CD14-positive monocyte (primary cell): Measurements from ENCODE around the gene ELMO1. TPM values are rescaled to one million over a fixed set of nuclear protein-coding genes. Genes with fewer than 3 reads are reported as not detected.

Experiments
- DNase-seq, 3 donors: peaks; one replicate each; pipeline ENCODE4 v3.0.0-alpha.2; 2011 to 2022
- H2AFZ ChIP-seq: 2 replicates; pipeline ENCODE4 v1.6.0; 2012; ENCODE audit warnings: mild to moderate bottlenecking, low read depth, low read length, inconsistent platforms; ENCODE audit not compliant: insufficient read depth, poor library complexity, severe bottlenecking
- H3K27ac ChIP-seq, 2 donors: 1 replicate in 1 of 2; 2 replicates in 1 of 2; pipeline ENCODE4 v1.5.1; 2012 to 2013; ENCODE audit warnings: low read length in 2 of 2, control low read depth in 1 of 2, inconsistent platforms in 1 of 2, low read depth in 1 of 2, mild to moderate bottlenecking in 1 of 2
- H3K27me3 ChIP-seq, 2 donors: one replicate each; pipeline versions ENCODE4 v1.6.0 to v1.6.1; 2011 to 2013; ENCODE audit warnings: low read length in 2 of 2; ENCODE audit not compliant: control insufficient read depth in 2 of 2, insufficient read depth in 2 of 2
- H3K36me3 ChIP-seq, 2 donors: replicated peaks in 1 of 2; 1 replicate in 1 of 2; 2 replicates in 1 of 2; pipeline versions ENCODE4 v1.5.1 to v1.6.1; 2012 to 2013; ENCODE audit warnings: low read length in 2 of 2, control low read depth in 1 of 2, inconsistent platforms in 1 of 2, mild to moderate bottlenecking in 1 of 2; ENCODE audit not compliant: insufficient read depth in 2 of 2, control insufficient read depth in 1 of 2
- H3K4me1 ChIP-seq, 2 donors: 1 replicate in 1 of 2; 2 replicates in 1 of 2; pipeline versions ENCODE4 v1.5.1 to v1.6.1; 2012 to 2013; ENCODE audit warnings: low read length in 2 of 2, control low read depth in 1 of 2, inconsistent platforms in 1 of 2, mild to moderate bottlenecking in 1 of 2, moderate library complexity in 1 of 2; ENCODE audit not compliant: insufficient read depth in 2 of 2, control insufficient read depth in 1 of 2
- H3K4me2 ChIP-seq: replicated peaks from 2 replicates; pipeline ENCODE3; 2012; ENCODE audit warnings: low read length, moderate library complexity, mild to moderate bottlenecking; ENCODE audit not compliant: poor library complexity, severe bottlenecking; ENCODE audit errors: extremely low read depth
- H3K4me3 ChIP-seq, 3 experiments: fragments of 200-600 bp in 1 of 3; sonication (generic) in 1 of 3; replicated peaks in 1 of 3; 1 replicate in 2 of 3; 2 replicates in 1 of 3; pipeline ENCODE4 v1.5.1; 2011 to 2013; ENCODE audit warnings: low read length in 3 of 3, mild to moderate bottlenecking in 3 of 3, control low read depth in 2 of 3, low read depth in 2 of 3, inconsistent platforms in 1 of 3, moderate library complexity in 1 of 3
- H3K79me2 ChIP-seq: 2 replicates; pipeline ENCODE4 v1.6.0; 2012; ENCODE audit warnings: mild to moderate bottlenecking, control low read depth, inconsistent platforms, low read length, moderate library complexity; ENCODE audit not compliant: insufficient read depth
- H3K9ac ChIP-seq: 2 replicates; pipeline ENCODE4 v1.6.0; 2017; ENCODE audit warnings: low read length, mild to moderate bottlenecking; ENCODE audit not compliant: insufficient read depth, poor library complexity, severe bottlenecking
- H3K9me3 ChIP-seq, 2 donors: replicated peaks in 1 of 2; 1 replicate in 1 of 2; 2 replicates in 1 of 2; pipeline versions ENCODE4 v1.5.1 to v1.6.1; 2012 to 2013; ENCODE audit warnings: low read length in 2 of 2, control low read depth in 1 of 2; ENCODE audit not compliant: control insufficient read depth in 1 of 2, insufficient read depth in 1 of 2
- H4K20me1 ChIP-seq: 2 replicates; pipeline ENCODE4 v1.6.0; 2012; ENCODE audit warnings: mild to moderate bottlenecking, low read length, control low read depth, moderate library complexity; ENCODE audit not compliant: insufficient read depth
- H3K27ac Mint-ChIP-seq, 7 donors: one replicate each; pipeline ENCODE4 v1.8.0; 2020; ENCODE audit warnings: mild to moderate bottlenecking in 7 of 7, mixed read lengths in 7 of 7, moderate library complexity in 6 of 7, inconsistent platforms in 2 of 7
- H3K27me3 Mint-ChIP-seq, 3 donors: one replicate each; pipeline ENCODE4 v1.8.0; 2021 to 2022; ENCODE audit warnings: low read depth in 3 of 3, mild to moderate bottlenecking in 3 of 3, mixed read lengths in 3 of 3, moderate library complexity in 3 of 3, inconsistent platforms in 1 of 3
- H3K36me3 Mint-ChIP-seq, 2 donors: one replicate each; pipeline ENCODE4 v1.8.0; 2020; ENCODE audit warnings: mixed read lengths in 2 of 2, inconsistent platforms in 1 of 2, mild to moderate bottlenecking in 1 of 2
- H3K4me1 Mint-ChIP-seq: one replicate; pipeline ENCODE4 v1.8.0; 2020; ENCODE audit warnings: mild to moderate bottlenecking, mixed read lengths
- H3K4me3 Mint-ChIP-seq, 2 donors: one replicate each; pipeline ENCODE4 v1.8.0; 2020; ENCODE audit warnings: mild to moderate bottlenecking in 2 of 2, mixed read lengths in 2 of 2, moderate library complexity in 1 of 2
- H3K9me3 Mint-ChIP-seq, 7 donors: one replicate each; pipeline ENCODE4 v1.8.0; 2020 to 2022; ENCODE audit warnings: mixed read lengths in 7 of 7, mild to moderate bottlenecking in 6 of 7, moderate library complexity in 6 of 7, inconsistent platforms in 2 of 7
- WGBS: methylation state at CpG from one replicate; pipeline ENCODE4 v1.1.5; 2013; ENCODE audit warnings: missing lambda C conversion rate; ENCODE audit not compliant: insufficient coverage; 5-methylcytosine and 5-hydroxymethylcytosine counted together
- intact Hi-C, 2 donors: fragments of 100-400 bp; cut with micrococcal nuclease; formaldehyde crosslinking; loops; one replicate each; pipeline versions ENCODE4 v1.15.0 to v1.15.1; 2023
- polyA plus RNA-seq, 3 donors: library from polyadenylated mRNA; depleted of rRNA in 1 of 3; unstranded in 2 of 3; stranded (reverse) in 1 of 3; fragments of 300-500 nt in 2 of 3; fragments of >200 nt in 1 of 3; fragmentation: Illumina TruSeq in 2 of 3; gene quantifications; 1 replicate in 2 of 3; 2 replicates in 1 of 3; pipeline ENCODE4 v1.2.3, GENCODE V29; 2012 to 2021
- TF ChIP-seq, protein P1 (sequence below): fragments of 200-600 bp; IDR thresholded peaks from one replicate; pipeline ENCODE4 v1.8.0; 2022; ENCODE audit warnings: antibody characterized with exemption, mild to moderate bottlenecking

Gene ELMO1
- polyA plus RNA-seq, 3 donors = 46.6 to 50.2 (median 46.7) TPM

DNA sequence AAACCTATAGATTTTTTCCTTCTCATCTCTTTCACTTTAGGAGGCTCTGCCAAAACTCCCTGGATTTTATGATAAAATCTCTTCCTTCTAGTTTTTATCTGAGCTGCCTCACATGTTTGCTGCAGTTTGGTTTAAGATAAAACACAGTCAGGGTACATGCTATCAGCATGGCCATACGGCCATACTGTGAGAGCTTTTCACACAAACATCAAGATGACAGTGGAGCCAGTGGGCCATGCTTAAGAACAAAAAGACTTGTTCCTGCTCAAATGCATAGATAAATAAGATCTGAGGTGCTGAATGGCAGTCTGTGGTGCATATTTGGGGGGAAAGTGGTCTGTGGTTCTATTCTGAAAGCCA lies 91.0 kb downstream of the ELMO1 start:
- Mint-ChIP-seq H3K36me3 (peaks cover 0 to 5% of the 10 kb centered on the region in 2 donors), H3K9me3 (peaks cover 0 to 5% (median 0%) of the 10 kb centered on the region in 7 donors), H3K4me1 (peaks cover 52% of the 10 kb centered on the region), H3K4me3 (no peak overlapping the region), H3K27me3 (peaks cover 0 to 4% (median 0%) of the 10 kb centered on the region in 3 donors), H3K27ac (no peak overlapping the region)
- no peak for DNase-seq
- peaks cover 99% of the 10 kb centered on the region for H4K20me1 ChIP-seq
- H3K4me1 ChIP-seq = peaks cover 31% of the 10 kb centered on the region in 2 donors
- no peaks in the 10 kb centered on the region for H3K9me3 ChIP-seq
- H3K4me2 ChIP-seq = no peak overlapping the region
- no CpG with 5 or more reads among the region's 1 CpG for WGBS
- H3K27me3 ChIP-seq = no peaks in the 10 kb centered on the region
- H3K79me2 ChIP-seq = peaks cover 84% of the 10 kb centered on the region
- intact Hi-C loops = no loop called here
- TF ChIP-seq, protein P1, sequence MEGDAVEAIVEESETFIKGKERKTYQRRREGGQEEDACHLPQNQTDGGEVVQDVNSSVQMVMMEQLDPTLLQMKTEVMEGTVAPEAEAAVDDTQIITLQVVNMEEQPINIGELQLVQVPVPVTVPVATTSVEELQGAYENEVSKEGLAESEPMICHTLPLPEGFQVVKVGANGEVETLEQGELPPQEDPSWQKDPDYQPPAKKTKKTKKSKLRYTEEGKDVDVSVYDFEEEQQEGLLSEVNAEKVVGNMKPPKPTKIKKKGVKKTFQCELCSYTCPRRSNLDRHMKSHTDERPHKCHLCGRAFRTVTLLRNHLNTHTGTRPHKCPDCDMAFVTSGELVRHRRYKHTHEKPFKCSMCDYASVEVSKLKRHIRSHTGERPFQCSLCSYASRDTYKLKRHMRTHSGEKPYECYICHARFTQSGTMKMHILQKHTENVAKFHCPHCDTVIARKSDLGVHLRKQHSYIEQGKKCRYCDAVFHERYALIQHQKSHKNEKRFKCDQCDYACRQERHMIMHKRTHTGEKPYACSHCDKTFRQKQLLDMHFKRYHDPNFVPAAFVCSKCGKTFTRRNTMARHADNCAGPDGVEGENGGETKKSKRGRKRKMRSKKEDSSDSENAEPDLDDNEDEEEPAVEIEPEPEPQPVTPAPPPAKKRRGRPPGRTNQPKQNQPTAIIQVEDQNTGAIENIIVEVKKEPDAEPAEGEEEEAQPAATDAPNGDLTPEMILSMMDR = no peak
- no peak overlapping the region for H3K4me3 ChIP-seq
- H3K36me3 ChIP-seq = no peaks in the 10 kb centered on the region
- H3K27ac ChIP-seq = no peak overlapping the region
- no peak overlapping the region for H2AFZ ChIP-seq
- no peak overlapping the region for H3K9ac ChIP-seq

GRCh38 chr7:37356911-37357636 lies 91.6 kb downstream of the ELMO1 start:
- Mint-ChIP-seq H3K27me3 (peaks cover 0 to 4% (median 0%) of the 10 kb centered on the region in 3 donors), H3K36me3 (peaks cover 0 to 5% of the 10 kb centered on the region in 2 donors), H3K9me3 (peaks cover 0 to 5% (median 0%) of the 10 kb centered on the region in 7 donors), H3K4me1 (peaks cover 58% of the 10 kb centered on the region), H3K27ac (no peak overlapping the region), H3K4me3 (no peak overlapping the region)
- Histone ChIP-seq H3K9me3 (no peaks in the 10 kb centered on the region), H2AFZ (no peak overlapping the region), H3K36me3 (no peaks in the 10 kb centered on the region), H3K79me2 (peaks cover 85% of the 10 kb centered on the region), H3K4me2 (no peak overlapping the region), H3K9ac (no peak overlapping the region), H3K4me3 (no peak overlapping the region), H4K20me1 (peaks cover 99% of the 10 kb centered on the region), H3K27ac (no peak overlapping the region), H3K4me1 (peaks cover 32 to 34% of the 10 kb centered on the region in 2 donors), H3K27me3 (no peaks in the 10 kb centered on the region)
- TF ChIP-seq, protein P1 = no peak
- intact Hi-C loops = no loop called here
- WGBS = no CpG with 5 or more reads among the region's 3 CpGs
- peak in 1 of 3 donors; percentile 8 for DNase-seq
